HL-60/S4 (cell line): ENCODE measurements around the gene COMMD10.

Experiments
- in situ Hi-C: fragments of 300-500 bp; cut with MboI; formaldehyde crosslinking; loops from 2 replicates; pipeline ENCODE4 v1.14.3; 2022; ENCODE audit warnings: low sequenced_read_pairs

COMMD10 gene

GRCh38 chr5:116280149-116280803, 195.5 kb downstream of the COMMD10 start:
- in situ Hi-C loops, result no loop called here

- in situ Hi-C loops, result no loop called here
Observed at GRCh38 chr5:116281309-116281708, 196.5 kb downstream of the COMMD10 start.

GRCh38 chr5:116288524-116288923, 203.7 kb downstream of the COMMD10 start:
- in situ Hi-C loops, result no loop called here

GRCh38 chr5:116289276-116289675, 204.5 kb downstream of the COMMD10 start:
- in situ Hi-C loops, result no loop called here

GRCh38 chr5:116291271-116291670, 206.4 kb downstream of the COMMD10 start:
- in situ Hi-C loops, result no loop called here

- in situ Hi-C loops, result no loop called here
Observed at GRCh38 chr5:116292321-116292720, 207.5 kb downstream of the COMMD10 start.

GRCh38 chr5:116296335-116297072, 211.7 kb downstream of the COMMD10 start:
- in situ Hi-C loops, result no loop called here

GRCh38 chr5:116297296-116297814, 212.5 kb downstream of the COMMD10 start:
- in situ Hi-C loops, result no loop called here

GRCh38 chr5:116299746-116300640, 215.2 kb downstream of the COMMD10 start:
- in situ Hi-C loops, result no loop called here

- in situ Hi-C loops, result no loop called here
Observed at GRCh38 chr5:116301110-116301509, 216.3 kb downstream of the COMMD10 start.

- in situ Hi-C loops, result no loop called here
Observed at GRCh38 chr5:116303340-116303739, 218.5 kb downstream of the COMMD10 start.

GRCh38 chr5:116303810-116304209, 219.0 kb downstream of the COMMD10 start:
- in situ Hi-C loops, result no loop called here

GRCh38 chr5:116305899-116306298, 221.1 kb downstream of the COMMD10 start:
- in situ Hi-C loops, result no loop called here

GRCh38 chr5:116306846-116307245, 222.0 kb downstream of the COMMD10 start:
- in situ Hi-C loops, result no loop called here

- in situ Hi-C loops, result no loop called here
Observed at GRCh38 chr5:116308391-116308790, 223.6 kb downstream of the COMMD10 start.

- in situ Hi-C loops, result no loop called here
Observed at GRCh38 chr5:116313366-116313765, 228.5 kb downstream of the COMMD10 start.

- in situ Hi-C loops, result no loop called here
Observed at GRCh38 chr5:116315531-116315930, 230.7 kb downstream of the COMMD10 start.

GRCh38 chr5:116318091-116318854, 233.4 kb downstream of the COMMD10 start:
- in situ Hi-C loops, result no loop called here

GRCh38 chr5:116320486-116320885, 235.7 kb downstream of the COMMD10 start:
- in situ Hi-C loops, result no loop called here

GRCh38 chr5:116329503-116329902, 244.7 kb downstream of the COMMD10 start:
- in situ Hi-C loops, result no loop called here
